SW480 (cell line): ENCODE measurements around the gene STX8.

ENCODE experiments used
- DNase-seq: peaks from one replicate; pipeline ENCODE4 v3.0.0-alpha.2; 2016; ENCODE audit warnings: low spot score

The STX8 gene

GRCh38 chr17:9436630-9437029 lies 139.0 kb downstream of the STX8 start:
- no peak for DNase-seq

DNA sequence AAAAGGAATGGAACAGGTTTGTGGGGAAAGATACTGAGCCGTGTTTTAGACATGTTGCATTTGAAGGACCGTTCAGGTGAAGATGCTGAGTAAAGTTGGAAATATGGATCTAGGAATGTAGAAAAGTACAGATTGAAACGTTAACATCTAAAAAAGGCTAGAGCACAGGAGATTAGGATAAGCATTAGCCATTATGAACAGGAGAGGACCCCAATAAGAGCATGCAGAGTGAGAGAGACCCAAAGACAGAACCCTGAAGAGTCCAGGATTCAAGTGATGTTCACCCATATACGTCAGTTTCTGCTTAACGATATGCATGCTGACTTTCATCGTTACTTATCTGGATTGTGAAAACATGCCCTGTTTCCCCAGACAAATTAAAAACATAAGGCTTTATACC lies 140.5 kb downstream of the STX8 start:
- no peak for DNase-seq

- no peak for DNase-seq
Observed at GRCh38 chr17:9434642-9435057, 141.0 kb downstream of the STX8 start.

GRCh38 chr17:9432934-9433421 lies 142.6 kb downstream of the STX8 start:
- DNase-seq = no peak

DNA sequence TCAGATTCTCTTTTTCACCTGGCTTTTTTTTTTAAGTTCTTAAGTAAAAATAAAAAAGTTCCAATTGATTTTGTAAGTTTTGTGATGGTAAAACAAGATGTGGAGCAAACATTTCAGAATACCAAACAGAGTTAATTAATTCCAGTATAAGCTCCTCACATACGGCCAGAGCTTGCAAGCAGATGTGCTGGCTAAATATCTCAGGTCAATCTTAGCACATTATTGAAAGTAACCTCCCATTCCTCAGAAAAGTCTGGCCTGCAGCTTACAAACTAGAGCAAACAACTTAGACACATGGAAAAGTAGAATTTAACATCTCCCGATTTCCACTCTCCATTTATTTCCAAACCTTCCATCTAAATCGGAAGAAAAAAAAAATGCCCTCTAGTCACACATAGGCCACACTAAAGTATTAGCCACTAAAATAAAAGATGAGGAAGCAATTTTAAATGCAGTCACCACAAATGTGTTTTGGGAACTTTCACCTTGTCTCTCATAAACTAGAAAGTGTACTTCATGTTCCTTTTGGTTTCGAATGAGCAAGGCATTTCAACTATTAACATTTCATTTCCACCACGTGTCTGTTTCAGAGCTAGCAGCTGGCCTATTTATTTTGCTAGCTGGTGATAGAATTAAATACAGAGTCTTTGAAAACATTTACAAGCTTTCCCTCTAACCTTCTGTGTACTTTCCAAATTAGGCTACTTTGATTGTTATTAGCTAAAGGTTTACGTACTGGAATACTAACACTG lies 143.3 kb downstream of the STX8 start:
- no peak for DNase-seq

- no peak for DNase-seq
Observed at GRCh38 chr17:9431620-9432019, 144.0 kb downstream of the STX8 start.

DNA sequence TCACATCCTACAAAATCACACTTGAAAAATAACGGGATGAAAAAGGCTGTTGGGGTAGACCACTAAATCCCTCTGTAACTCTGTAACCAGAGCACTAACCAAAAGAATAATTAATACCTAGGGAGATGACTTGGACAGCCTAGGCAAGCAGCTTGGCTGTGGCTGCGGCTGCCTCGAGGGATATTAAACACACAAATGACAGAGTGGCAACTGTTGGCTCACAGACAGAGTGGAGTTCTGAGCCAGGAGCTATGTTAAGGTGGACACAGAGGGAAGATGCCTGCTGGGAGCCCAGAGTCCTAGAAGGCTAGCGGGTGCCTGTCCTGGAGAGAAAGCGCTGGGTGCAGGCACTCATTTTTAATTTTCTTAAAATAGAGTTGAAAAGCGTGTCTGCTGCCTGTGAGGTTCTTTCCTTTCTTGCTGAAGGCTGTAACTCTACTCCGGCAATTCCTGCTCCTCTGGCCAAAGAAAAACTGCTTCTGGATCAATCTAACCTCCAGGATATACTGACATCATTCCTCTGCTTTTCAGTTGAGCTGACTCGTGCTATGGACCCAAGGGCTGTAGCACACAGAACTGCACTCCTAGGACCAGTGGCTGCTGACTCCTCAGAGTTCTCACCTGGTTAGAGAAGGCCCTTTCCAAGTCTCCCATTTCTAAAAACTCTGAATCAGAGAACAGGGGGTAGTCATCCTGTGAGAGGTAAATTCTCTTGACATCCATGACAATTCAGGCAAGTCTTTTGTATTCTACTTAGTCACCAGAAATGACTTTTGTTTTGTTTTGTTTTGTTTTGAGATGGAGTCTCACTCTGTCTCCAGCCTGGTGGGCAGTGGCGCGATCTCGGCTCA lies 147.9 kb downstream of the STX8 start:
- no peak for DNase-seq

DNA sequence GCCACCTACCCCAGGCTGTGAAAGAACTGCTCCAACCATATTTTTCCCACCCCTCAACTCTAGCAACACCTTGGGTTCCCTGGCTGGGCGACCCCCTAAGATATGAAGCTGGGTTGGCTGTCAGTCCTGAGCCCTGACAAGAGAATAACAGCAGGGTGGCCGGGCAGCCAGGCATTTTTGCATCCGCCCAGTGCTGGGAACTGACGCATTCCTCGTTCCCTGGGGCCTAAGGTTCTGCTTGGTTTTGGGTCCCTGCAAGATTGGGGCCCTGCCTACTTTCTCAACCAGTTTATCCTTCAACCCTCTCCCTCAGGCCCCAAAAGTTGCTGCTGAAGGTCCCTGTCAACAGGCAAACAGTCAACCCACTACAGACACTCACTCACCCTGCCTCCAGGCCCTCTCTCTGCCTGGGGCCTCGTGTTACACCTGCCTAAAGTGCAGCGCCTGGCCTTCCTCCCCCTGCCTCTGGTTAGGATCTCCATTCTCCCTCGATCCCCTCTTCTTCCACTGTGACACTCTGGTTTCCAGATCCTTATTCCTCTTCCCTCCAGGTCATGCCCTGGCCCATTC lies 151.5 kb downstream of the STX8 start:
- no peak for DNase-seq

DNA sequence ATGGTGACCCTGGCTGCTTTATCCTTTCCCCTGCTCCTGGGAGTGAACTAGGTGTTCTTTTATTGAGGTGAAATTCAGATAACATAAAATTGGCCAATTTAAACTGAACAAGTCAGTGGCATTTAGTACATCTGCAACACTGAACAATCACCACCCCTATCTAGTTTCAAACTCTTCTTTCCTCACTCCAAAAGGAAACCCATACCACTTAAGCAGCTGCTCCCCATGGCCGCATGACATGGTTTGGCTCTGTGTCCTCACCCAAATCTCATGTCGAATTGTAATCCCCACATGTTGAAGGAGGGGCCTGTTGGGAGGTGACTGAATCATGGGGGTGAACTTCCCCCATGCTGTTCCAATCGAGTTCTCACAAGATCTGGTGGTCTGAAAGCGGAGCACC lies 154.1 kb downstream of the STX8 start:
- no peak for DNase-seq

- DNase-seq = no peak
Observed at GRCh38 chr17:9419932-9420453, 155.6 kb downstream of the STX8 start.

GRCh38 chr17:9414471-9414870 lies 161.1 kb downstream of the STX8 start:
- no peak for DNase-seq

- DNase-seq = no peak
Observed at GRCh38 chr17:9410737-9411136, 164.9 kb downstream of the STX8 start.

GRCh38 chr17:9410301-9410700 lies 165.3 kb downstream of the STX8 start:
- no peak for DNase-seq

- DNase-seq = no peak
Observed at GRCh38 chr17:9409878-9410277, 165.7 kb downstream of the STX8 start.

- DNase-seq = no peak
Observed at GRCh38 chr17:9408868-9409829, 166.5 kb downstream of the STX8 start.

GRCh38 chr17:9408381-9408780 lies 167.2 kb downstream of the STX8 start:
- DNase-seq = no peak

- no peak for DNase-seq
Observed at GRCh38 chr17:9406046-9406606, 169.5 kb downstream of the STX8 start.

GRCh38 chr17:9403257-9403656 lies 172.4 kb downstream of the STX8 start:
- DNase-seq = no peak

- DNase-seq = peak; percentile 20
Observed at GRCh38 chr17:9402590-9403199, 172.9 kb downstream of the STX8 start.

- no peak for DNase-seq
Observed at GRCh38 chr17:9401434-9401833, 174.2 kb downstream of the STX8 start.

GRCh38 chr17:9389111-9389527 lies 186.5 kb downstream of the STX8 start:
- DNase-seq = peak; percentile 22
